Endothelial cell of umbilical vein (primary cell): ENCODE measurements around the gene PDCD1. TPM values are rescaled to one million over a fixed set of nuclear protein-coding genes. Genes with fewer than 3 reads are reported as not detected.

Experiments
- BruUV-seq: library from RNA; stranded (reverse); fragments of 400-500 nt; replicated peaks from 2 replicates; lab custom pipeline; 2021; lab: Mats Ljungman, UMichigan
- CTCF ChIA-PET: fragments of 300-600, 350-600 bp; sonication (Branson Sonifier 250); formaldehyde crosslinking; loops from one replicate; lab custom pipeline; 2021; ENCODE audit warnings: antibody characterized with exemption, inconsistent platforms; lab: Charles Lee
- POLR2A ChIA-PET: fragments of 300-600, 350-600 bp; sonication (Branson Sonifier 250); formaldehyde crosslinking; loops from one replicate; lab custom pipeline; 2021; ENCODE audit warnings: antibody characterized with exemption, inconsistent platforms; lab: Charles Lee
- DNase-seq: peaks from one replicate; pipeline ENCODE4 v3.0.0-alpha.2; 2011; ENCODE audit warnings: low read depth, low spot score
- FAIRE-seq: peaks from 2 replicates; lab custom pipeline; 2011; peaks lifted over from hg19 to GRCh38; lab: Jason Lieb, UNC
- H2AFZ ChIP-seq: 2 replicates; pipeline ENCODE4 v1.6.0; 2012; ENCODE audit warnings: low read depth, low read length, control low read depth, inconsistent platforms
- H3K27ac ChIP-seq: 2 replicates; pipeline ENCODE4 v1.5.1; 2011; ENCODE audit warnings: low read depth, mild to moderate bottlenecking, control low read depth, low read length, moderate library complexity; ENCODE audit not compliant: insufficient read depth
- H3K27me3 ChIP-seq, 2 experiments: 2 replicates each; pipeline versions ENCODE4 v1.6.0 to v1.6.1; 2011; ENCODE audit warnings: low read length in 2 of 2, mixed read lengths in 1 of 2; ENCODE audit not compliant: control insufficient read depth in 2 of 2, insufficient read depth in 2 of 2
- H3K36me3 ChIP-seq, 2 experiments: 2 replicates in 1 of 2; 3 replicates in 1 of 2; pipeline ENCODE4 v1.5.1; 2011; ENCODE audit warnings: low read length in 2 of 2, mild to moderate bottlenecking in 1 of 2, moderate library complexity in 1 of 2; ENCODE audit not compliant: control insufficient read depth in 2 of 2, insufficient read depth in 2 of 2; ENCODE audit errors: extremely low read depth in 1 of 2
- H3K4me1 ChIP-seq: 3 replicates; pipeline ENCODE4 v1.5.1; 2011; ENCODE audit warnings: mild to moderate bottlenecking, low read length; ENCODE audit not compliant: control insufficient read depth, insufficient read depth; ENCODE audit errors: extremely low read depth
- H3K4me2 ChIP-seq: 2 replicates; pipeline ENCODE4 v1.6.1; 2011; ENCODE audit warnings: low read length, control low read depth, mixed read lengths; ENCODE audit not compliant: insufficient read depth
- H3K4me3 ChIP-seq, 3 experiments: fragments of 200-600 bp in 1 of 3; sonication (generic), shearing (Covaris generic) in 1 of 3; replicated peaks in 1 of 3; 2 replicates each; pipeline ENCODE4 v1.5.1; 2011 to 2016; ENCODE audit warnings: control low read depth in 3 of 3, low read length in 3 of 3, mild to moderate bottlenecking in 2 of 3, inconsistent platforms in 1 of 3, low read depth in 1 of 3, moderate library complexity in 1 of 3; ENCODE audit not compliant: insufficient read depth in 1 of 3
- H3K79me2 ChIP-seq: 2 replicates; pipeline ENCODE4 v1.6.0; 2012; ENCODE audit warnings: low read length, inconsistent platforms; ENCODE audit not compliant: control insufficient read depth, insufficient read depth
- H3K9ac ChIP-seq: replicated peaks from 2 replicates; pipeline ENCODE3; 2011; ENCODE audit warnings: low read length, control low read depth; ENCODE audit not compliant: insufficient read depth; ENCODE audit errors: extremely low read depth
- H3K9me1 ChIP-seq: replicated peaks from 3 replicates; pipeline ENCODE4 v1.6.0; 2011; ENCODE audit warnings: mild to moderate bottlenecking, low read length; ENCODE audit not compliant: control insufficient read depth, insufficient read depth; ENCODE audit errors: extremely low read depth
- H3K9me3 ChIP-seq: replicated peaks from 2 replicates; pipeline ENCODE4 v1.5.1; 2012; ENCODE audit warnings: low read length, inconsistent platforms; ENCODE audit not compliant: control insufficient read depth, insufficient read depth
- H4K20me1 ChIP-seq: replicated peaks from 2 replicates; pipeline ENCODE3; 2011; ENCODE audit warnings: mild to moderate bottlenecking, low read length; ENCODE audit not compliant: control insufficient read depth, insufficient read depth; ENCODE audit errors: extremely low read depth
- EZH2 ChIP-seq: IDR thresholded peaks from 2 replicates; pipeline ENCODE4 v1.6.1; 2012; ENCODE audit warnings: borderline replicate concordance, low read depth, mild to moderate bottlenecking, moderate library complexity, low read length, inconsistent platforms; ENCODE audit not compliant: severe bottlenecking
- FOS ChIP-seq: IDR thresholded peaks from 2 replicates; pipeline ENCODE4 v1.6.1; 2011; ENCODE audit warnings: mild to moderate bottlenecking, low read length, moderate library complexity, borderline replicate concordance; ENCODE audit not compliant: insufficient read depth
- GATA2 ChIP-seq: IDR thresholded peaks from 2 replicates; pipeline ENCODE4 v1.7.0; 2011; ENCODE audit warnings: low read depth, mild to moderate bottlenecking, moderate library complexity, mixed read lengths, low read length; ENCODE audit not compliant: insufficient read length, insufficient read depth
- JUN ChIP-seq: IDR thresholded peaks from 2 replicates; pipeline ENCODE4 v1.6.1; 2011; ENCODE audit warnings: borderline replicate concordance, low read depth; ENCODE audit not compliant: insufficient read length, insufficient read depth
- MYC ChIP-seq: IDR thresholded peaks from one replicate; pipeline ENCODE4 v1.6.1; 2011; ENCODE audit warnings: mild to moderate bottlenecking, low read depth, low read length
- POLR2A ChIP-seq: IDR thresholded peaks from 2 replicates; pipeline ENCODE4 v1.6.1; 2012; ENCODE audit warnings: low read depth, mild to moderate bottlenecking, control low read depth, low read length
- POLR2AphosphoS5 ChIP-seq: IDR thresholded peaks from 2 replicates; pipeline ENCODE4 v1.6.1; 2012; ENCODE audit warnings: low read depth, mild to moderate bottlenecking, control low read depth, low read length, moderate library complexity; ENCODE audit not compliant: insufficient read depth
- dilution Hi-C: fragments of 300-500 bp; cut with MboI; formaldehyde crosslinking; loops from one replicate; pipeline ENCODE4 v1.15.0; 2019; ENCODE audit warnings: low sequenced_read_pairs; ENCODE audit not compliant: extremely low pct_ligation_motif_present
- intact Hi-C: fragments of 100-400 bp; cut with micrococcal nuclease; formaldehyde crosslinking; loops from one replicate; pipeline ENCODE4 v1.10.0; 2022
- polyA plus RNA-seq, 4 experiments: library from polyadenylated mRNA; depleted of rRNA in 3 of 4; stranded (reverse) in 3 of 4; unstranded in 1 of 4; fragments of >200 nt; gene quantifications; 2 replicates each; pipeline versions ENCODE4 v1.2.1 to v1.2.3, GENCODE V29; 2011 to 2012; ENCODE audit warnings: missing spikeins in 1 of 4
- total RNA-seq: library from RNA; stranded (reverse); gene quantifications from 2 replicates; pipeline ENCODE4 v1.2.3, GENCODE V29; 2021
- TF ChIP-seq, protein P1 (sequence below): IDR thresholded peaks from 2 replicates; pipeline ENCODE4 v1.6.1; 2011; ENCODE audit not compliant: insufficient read depth, insufficient read length
- TF ChIP-seq, protein P2 (sequence below), 2 donors: IDR thresholded peaks; 1 replicate in 1 of 2; 2 replicates in 1 of 2; pipeline ENCODE4 v1.5.1; 2011; ENCODE audit warnings: low read length in 2 of 2, mild to moderate bottlenecking in 2 of 2, moderate library complexity in 2 of 2, control low read depth in 1 of 2, inconsistent platforms in 1 of 2, low read depth in 1 of 2; ENCODE audit not compliant: insufficient read depth in 1 of 2; ENCODE audit errors: extremely low read depth in 1 of 2

The PDCD1 gene
- total and polyA plus RNA-seq, 2 donors (not counting 3 experiments of a cell fraction or from before 2014, with no cell fraction given) = not detected

DNA sequence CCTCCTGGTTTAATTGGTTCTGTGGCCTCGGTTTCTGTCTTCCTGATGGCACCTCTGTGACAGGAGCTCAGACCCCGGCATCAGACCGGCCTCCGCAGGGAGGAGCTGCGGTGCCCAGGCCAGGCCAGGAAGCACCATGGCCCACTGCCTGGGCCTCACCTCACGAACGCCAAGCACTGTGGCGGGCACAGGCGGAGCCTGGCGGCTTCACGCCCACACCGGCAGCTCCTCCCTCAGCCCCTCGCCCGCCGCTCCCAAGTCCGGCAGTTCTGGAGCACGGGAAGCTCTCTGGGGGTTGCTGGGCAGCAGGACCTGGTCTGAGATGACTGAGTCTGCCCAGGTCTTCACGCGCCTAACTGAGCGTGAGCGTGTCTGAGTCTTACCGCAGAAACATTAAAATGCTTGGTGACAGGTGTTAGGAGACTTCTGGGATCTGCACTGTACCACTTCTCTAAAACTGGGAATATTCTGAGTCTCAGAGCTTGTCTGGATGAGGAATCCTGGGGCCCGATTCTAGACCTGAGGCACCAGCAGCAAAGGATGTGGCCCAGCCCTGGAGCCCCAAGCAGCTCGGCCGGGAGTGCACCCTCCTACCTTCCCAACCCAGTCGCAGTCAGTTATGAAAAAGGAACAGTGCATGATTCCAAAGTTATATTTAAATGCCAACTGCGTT lies 32.8 kb upstream of the PDCD1 start:
- Histone ChIP-seq H3K9me1 (no peaks in the 10 kb centered on the region), H4K20me1 (no peaks in the 10 kb centered on the region), H3K27me3 (no peaks in the 10 kb centered on the region), H3K4me3 (no peak overlapping the region), H3K36me3 (no peaks in the 10 kb centered on the region), H3K9ac (no peak overlapping the region), H3K27ac (no peak overlapping the region), H2AFZ (no peak overlapping the region), H3K4me2 (no peak overlapping the region), H3K9me3 (no peaks in the 10 kb centered on the region), H3K79me2 (no peaks in the 10 kb centered on the region), H3K4me1 (peaks cover 2% of the 10 kb centered on the region)
- DNase-seq (no peak), FAIRE-seq (no peak)
- BruUV-seq = no TSS peak
- ChIA-PET POLR2A (no interaction called here), CTCF (no interaction called here)
- dilution Hi-C loops = no loop called here
- TF ChIP-seq POLR2AphosphoS5 (no peak), EZH2 (no peak), FOS (no peak), POLR2A (no peak), GATA2 (no peak), MYC (no peak), JUN (no peak)
- TF ChIP-seq, protein P1, sequence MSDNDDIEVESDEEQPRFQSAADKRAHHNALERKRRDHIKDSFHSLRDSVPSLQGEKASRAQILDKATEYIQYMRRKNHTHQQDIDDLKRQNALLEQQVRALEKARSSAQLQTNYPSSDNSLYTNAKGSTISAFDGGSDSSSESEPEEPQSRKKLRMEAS = no peak
- TF ChIP-seq, protein P2, sequence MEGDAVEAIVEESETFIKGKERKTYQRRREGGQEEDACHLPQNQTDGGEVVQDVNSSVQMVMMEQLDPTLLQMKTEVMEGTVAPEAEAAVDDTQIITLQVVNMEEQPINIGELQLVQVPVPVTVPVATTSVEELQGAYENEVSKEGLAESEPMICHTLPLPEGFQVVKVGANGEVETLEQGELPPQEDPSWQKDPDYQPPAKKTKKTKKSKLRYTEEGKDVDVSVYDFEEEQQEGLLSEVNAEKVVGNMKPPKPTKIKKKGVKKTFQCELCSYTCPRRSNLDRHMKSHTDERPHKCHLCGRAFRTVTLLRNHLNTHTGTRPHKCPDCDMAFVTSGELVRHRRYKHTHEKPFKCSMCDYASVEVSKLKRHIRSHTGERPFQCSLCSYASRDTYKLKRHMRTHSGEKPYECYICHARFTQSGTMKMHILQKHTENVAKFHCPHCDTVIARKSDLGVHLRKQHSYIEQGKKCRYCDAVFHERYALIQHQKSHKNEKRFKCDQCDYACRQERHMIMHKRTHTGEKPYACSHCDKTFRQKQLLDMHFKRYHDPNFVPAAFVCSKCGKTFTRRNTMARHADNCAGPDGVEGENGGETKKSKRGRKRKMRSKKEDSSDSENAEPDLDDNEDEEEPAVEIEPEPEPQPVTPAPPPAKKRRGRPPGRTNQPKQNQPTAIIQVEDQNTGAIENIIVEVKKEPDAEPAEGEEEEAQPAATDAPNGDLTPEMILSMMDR (IDR thresholded peaks at IDR 0.05; ENCODE audit: extremely low read depth in 1 of 2, insufficient read depth in 1 of 2, low read depth in 1 of 2, low read length in 2 of 2) = no peak
- intact Hi-C loops = no loop called here
